PFSK-1 (cell line): ENCODE measurements around the gene FGF1.

Experiments
- FOXP2 ChIP-seq: optimal IDR thresholded peaks from 2 replicates; pipeline ENCODE3; 2011; ENCODE audit warnings: borderline replicate concordance, control low read depth, inconsistent platforms; ENCODE audit not compliant: insufficient read depth; ENCODE audit errors: extremely low read length, extremely low read depth
- POLR2AphosphoS5 ChIP-seq: IDR thresholded peaks from 2 replicates; pipeline ENCODE4 v1.6.1; 2012; ENCODE audit warnings: low read depth, mild to moderate bottlenecking, control low read depth, low read length, moderate library complexity
- REST ChIP-seq, 2 experiments: IDR thresholded peaks; 2 replicates each; pipeline versions ENCODE4 v1.6.1 to v1.8.0; 2011 to 2012; ENCODE audit warnings: low read depth in 2 of 2, low read length in 2 of 2, control low read depth in 1 of 2, inconsistent platforms in 1 of 2, mild to moderate bottlenecking in 1 of 2, moderate library complexity in 1 of 2; ENCODE audit not compliant: insufficient read depth in 1 of 2
- SIN3A ChIP-seq: IDR thresholded peaks from 2 replicates; pipeline ENCODE4 v1.6.1; 2012; ENCODE audit warnings: mild to moderate bottlenecking, low read length, moderate library complexity, borderline replicate concordance; ENCODE audit not compliant: insufficient read depth
- TAF1 ChIP-seq: IDR thresholded peaks from 2 replicates; pipeline ENCODE4 v1.6.1; 2012; ENCODE audit warnings: low read length, control low read depth, borderline replicate concordance; ENCODE audit not compliant: insufficient read depth

The FGF1 gene

GRCh38 chr5:142661957-142662356, 23.9 kb downstream of the FGF1 start:
- TF ChIP-seq FOXP2 (no peak), POLR2AphosphoS5 (no peak), REST (IDR thresholded peaks at IDR 0.05; ENCODE audit: insufficient read depth in 1 of 2, low read depth in 2 of 2, low read length in 2 of 2) (no peak), SIN3A (no peak), TAF1 (no peak)

- no peak for TF ChIP-seq SIN3A
- TF ChIP-seq FOXP2 = no peak
- TF ChIP-seq REST (IDR thresholded peaks at IDR 0.05; ENCODE audit: insufficient read depth in 1 of 2, low read depth in 2 of 2, low read length in 2 of 2) = no peak
- no peak for TF ChIP-seq TAF1
- no peak for TF ChIP-seq POLR2AphosphoS5
These were observed 24.7 kb downstream of the FGF1 start for GRCh38 chr5:142661143-142661542.

GRCh38 chr5:142660731-142661130, 25.2 kb downstream of the FGF1 start:
- TF ChIP-seq SIN3A = no peak
- TF ChIP-seq TAF1 = no peak
- TF ChIP-seq REST (IDR thresholded peaks at IDR 0.05; ENCODE audit: insufficient read depth in 1 of 2, low read depth in 2 of 2, low read length in 2 of 2) = no peak
- TF ChIP-seq FOXP2 = no peak
- TF ChIP-seq POLR2AphosphoS5 = no peak

- TF ChIP-seq FOXP2 (no peak), POLR2AphosphoS5 (no peak), REST (IDR thresholded peaks at IDR 0.05; ENCODE audit: insufficient read depth in 1 of 2, low read depth in 2 of 2, low read length in 2 of 2) (no peak), SIN3A (no peak), TAF1 (no peak)
These were observed 25.7 kb downstream of the FGF1 start for GRCh38 chr5:142660196-142660595.

DNA sequence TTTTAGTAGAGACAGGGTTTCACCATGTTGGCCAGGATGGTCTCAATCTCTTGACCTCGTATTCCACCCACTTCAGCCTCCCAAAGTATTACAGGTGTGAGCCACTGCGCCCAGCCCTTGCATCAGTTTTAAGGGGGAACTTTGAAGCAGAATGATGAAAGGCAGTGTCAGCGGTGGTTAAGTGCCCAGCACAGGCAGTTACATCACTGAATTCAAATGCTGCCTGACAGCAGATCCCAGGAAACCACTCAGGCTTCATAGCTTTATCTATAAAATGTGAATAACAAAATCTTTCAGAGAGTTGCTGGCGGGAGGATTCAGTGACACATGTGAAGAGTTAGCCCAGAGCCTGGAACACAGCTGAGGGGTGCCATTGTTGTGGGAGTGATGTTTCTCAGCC, 26.5 kb downstream of the FGF1 start:
- TF ChIP-seq REST (IDR thresholded peaks at IDR 0.05; ENCODE audit: insufficient read depth in 1 of 2, low read depth in 2 of 2, low read length in 2 of 2) (no peak), FOXP2 (no peak)
